Measurements from ENCODE around the gene CACUL1. TPM values are rescaled to one million over a fixed set of nuclear protein-coding genes. Genes with fewer than 3 reads are reported as not detected.

CACUL1 gene
- total RNA-seq, 1 experiment from 2014 or later, result 67.5 TPM

DNA sequence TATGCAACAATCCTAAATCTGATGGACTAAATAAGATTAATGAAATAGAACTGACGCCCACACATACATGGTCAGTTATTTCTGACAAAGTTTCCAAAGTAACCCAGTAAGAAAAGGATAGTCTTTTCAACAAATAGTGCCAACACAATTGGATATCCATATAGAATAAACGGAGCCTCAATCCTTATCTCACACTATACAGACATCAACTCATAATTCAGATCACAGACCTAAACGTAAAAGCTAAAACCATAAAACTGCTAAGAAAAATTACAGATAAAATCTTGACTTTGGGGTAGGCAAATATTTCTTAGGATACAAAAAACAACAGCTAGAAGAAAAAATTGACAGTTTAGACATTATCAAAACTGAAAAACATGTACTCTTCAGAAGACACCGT, 8.5 kb downstream of the CACUL1 start:
- Histone ChIP-seq H3K9me3 (ENCODE audit: control insufficient read depth in 1 of 2, insufficient read depth in 1 of 2, low read depth in 1 of 2, low read length in 2 of 2) (no peaks in the 10 kb centered on the region), H3K27ac (ENCODE audit: low read depth, low read length) (no peak overlapping the region), H3K36me3 (ENCODE audit: control insufficient read depth in 1 of 2, insufficient read depth in 2 of 2, low read length in 2 of 2) (no peaks in the 10 kb centered on the region; a peak in 1 of 4 replicates), H4K20me1 (ENCODE audit: insufficient read depth) (peaks cover 20% of the 10 kb centered on the region; the same call in 1 of the 2 replicates), H3K79me2 (ENCODE audit: insufficient read depth, low read length) (peaks cover 99% of the 10 kb centered on the region), H3K27me3 (ENCODE audit: insufficient read depth, low read length) (no peaks in the 10 kb centered on the region), H3K9ac (ENCODE audit: low read length) (no peak overlapping the region), H3K4me3 (replicated peaks in 1 of 2; ENCODE audit: low read depth in 1 of 2, low read length in 2 of 2) (no peak overlapping the region), H3K9me2 (ENCODE audit: insufficient read depth) (no peaks in the 10 kb centered on the region), H3K4me2 (ENCODE audit: low read length) (no peak overlapping the region), H2AFZ (ENCODE audit: low read depth, low read length, poor library complexity, severe bottlenecking) (no peak overlapping the region), H3K4me1 (ENCODE audit: control insufficient read depth in 1 of 2, insufficient read depth in 2 of 2, low read length in 2 of 2) (peaks cover 6 to 30% of the 10 kb centered on the region in 2 experiments)
- DNase-seq (ENCODE audit: low read depth, low spot score), result no peak
- RAD21 ChIA-PET (ENCODE audit: low non-redundant PET in 1 of 2, low total read pairs in 2 of 2, uncharacterized antibody in 2 of 2, unreplicated experiment in 2 of 2), result no interaction called here
- ATAC-seq, result no peak
- TF ChIP-seq ELF1 (IDR thresholded peaks at IDR 0.05; ENCODE audit: borderline replicate concordance, low read depth) (no peak), EZH2 (IDR thresholded peaks at IDR 0.05) (no peak), YY1 (IDR thresholded peaks at IDR 0.05; ENCODE audit: extremely low read depth, insufficient replicate concordance, low read depth, low read length) (no peak), RAD21 (IDR thresholded peaks at IDR 0.05; ENCODE audit: low read depth) (no peak), EGR1 (IDR thresholded peaks at IDR 0.05; ENCODE audit: low read depth) (no peak), FOSL1 (IDR thresholded peaks at IDR 0.05; ENCODE audit: low read depth) (no peak), EZH2phosphoT487 (IDR thresholded peaks at IDR 0.05; ENCODE audit: borderline replicate concordance) (no peak), SIN3A (IDR thresholded peaks at IDR 0.05; ENCODE audit: low read depth) (no peak), CEBPB (IDR thresholded peaks at IDR 0.05; ENCODE audit: low read depth) (no peak), ZFX (IDR thresholded peaks at IDR 0.05) (no peak)
- TF ChIP-seq, protein P1, sequence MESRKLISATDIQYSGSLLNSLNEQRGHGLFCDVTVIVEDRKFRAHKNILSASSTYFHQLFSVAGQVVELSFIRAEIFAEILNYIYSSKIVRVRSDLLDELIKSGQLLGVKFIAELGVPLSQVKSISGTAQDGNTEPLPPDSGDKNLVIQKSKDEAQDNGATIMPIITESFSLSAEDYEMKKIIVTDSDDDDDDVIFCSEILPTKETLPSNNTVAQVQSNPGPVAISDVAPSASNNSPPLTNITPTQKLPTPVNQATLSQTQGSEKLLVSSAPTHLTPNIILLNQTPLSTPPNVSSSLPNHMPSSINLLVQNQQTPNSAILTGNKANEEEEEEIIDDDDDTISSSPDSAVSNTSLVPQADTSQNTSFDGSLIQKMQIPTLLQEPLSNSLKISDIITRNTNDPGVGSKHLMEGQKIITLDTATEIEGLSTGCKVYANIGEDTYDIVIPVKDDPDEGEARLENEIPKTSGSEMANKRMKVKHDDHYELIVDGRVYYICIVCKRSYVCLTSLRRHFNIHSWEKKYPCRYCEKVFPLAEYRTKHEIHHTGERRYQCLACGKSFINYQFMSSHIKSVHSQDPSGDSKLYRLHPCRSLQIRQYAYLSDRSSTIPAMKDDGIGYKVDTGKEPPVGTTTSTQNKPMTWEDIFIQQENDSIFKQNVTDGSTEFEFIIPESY (IDR thresholded peaks at IDR 0.05; ENCODE audit: extremely low read depth, insufficient replicate concordance, low read length), result no peak
- TF ChIP-seq, protein P2, sequence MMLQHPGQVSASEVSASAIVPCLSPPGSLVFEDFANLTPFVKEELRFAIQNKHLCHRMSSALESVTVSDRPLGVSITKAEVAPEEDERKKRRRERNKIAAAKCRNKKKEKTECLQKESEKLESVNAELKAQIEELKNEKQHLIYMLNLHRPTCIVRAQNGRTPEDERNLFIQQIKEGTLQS (IDR thresholded peaks at IDR 0.05), result no peak
- TF ChIP-seq, protein P3, sequence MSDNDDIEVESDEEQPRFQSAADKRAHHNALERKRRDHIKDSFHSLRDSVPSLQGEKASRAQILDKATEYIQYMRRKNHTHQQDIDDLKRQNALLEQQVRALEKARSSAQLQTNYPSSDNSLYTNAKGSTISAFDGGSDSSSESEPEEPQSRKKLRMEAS (IDR thresholded peaks at IDR 0.05), result no peak
- intact Hi-C loops (cut with micrococcal nuclease), result no loop called here
- POLR2A ChIA-PET, result no interaction called here
- CTCF ChIA-PET, result no interaction called here
- no TSS peak for BruUV-seq (replicated peaks)

Data from HCT116 (cell line).